OCI-LY1 (cell line): ENCODE measurements around the gene APBB1IP.
"Not testable (repeated sequence)": the region's sequence is repeated elsewhere in the genome, so short reads cannot be mapped to it uniquely, and the experiment has no call there.

Experiments used
- CTCF ChIP-seq: fragments of 200-600 bp; sonication (generic), shearing (Covaris generic); IDR thresholded peaks from 2 replicates; pipeline ENCODE4 v1.5.1; 2017; ENCODE audit warnings: mild to moderate bottlenecking, antibody characterized with exemption, low read length, moderate library complexity, mixed read lengths
- EZH2 ChIP-seq: fragments of 200-600 bp; sonication (generic), shearing (Covaris generic); IDR thresholded peaks from 2 replicates; pipeline ENCODE4 v1.8.0; 2017; ENCODE audit warnings: borderline replicate concordance, mixed run types, mild to moderate bottlenecking, antibody characterized with exemption, low read length, moderate library complexity, mixed read lengths

DNA sequence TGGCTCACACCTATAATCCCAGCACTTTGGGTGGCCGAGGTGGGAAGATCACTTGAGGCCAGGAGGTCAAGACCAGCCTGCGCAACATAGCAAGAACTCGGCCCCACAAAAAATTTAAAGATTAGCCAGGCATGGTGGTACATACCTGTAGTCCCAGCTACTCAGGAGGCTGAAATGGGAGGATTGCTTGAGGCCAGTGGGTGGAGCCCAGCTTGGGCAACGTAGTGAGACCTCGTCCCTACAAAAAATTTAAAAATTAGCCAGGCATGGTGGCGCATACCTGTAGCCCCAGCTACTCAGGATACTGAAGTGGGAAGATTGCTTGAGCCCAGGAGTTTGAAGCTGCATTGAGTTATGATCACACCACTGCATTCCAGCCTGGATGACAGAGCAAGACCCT, 28.4 kb downstream of the APBB1IP start:
- not testable (repeated sequence) for TF ChIP-seq EZH2, CTCF
